Measurements from ENCODE around the gene NOTO. TPM values are rescaled to one million over a fixed set of nuclear protein-coding genes. Genes with fewer than 3 reads are reported as not detected.

NOTO gene
- total and polyA plus RNA-seq, 2 of the 8 experiments (the other 6 are each of a cell fraction or from before 2014, with no cell fraction given): 0.33 to 0.54 TPM

GRCh38 chr2:73249636-73250035 lies 47.3 kb downstream of the NOTO start:
- Histone ChIP-seq H3K36me3 (ENCODE audit: control insufficient read depth in 2 of 4, insufficient read depth in 4 of 4, low read length in 3 of 4) (peaks cover 58 to 99% (median 81%) of the 10 kb centered on the region in 4 experiments), H2BK15ac (ENCODE audit: low read length) (no peak overlapping the region), H3K27me3 (replicated peaks in 1 of 4; ENCODE audit: control insufficient read depth in 3 of 4, extremely low read depth in 1 of 4, insufficient read depth in 3 of 4, low read length in 3 of 4) (no peaks in the 10 kb centered on the region), H4K91ac (replicated peaks; ENCODE audit: insufficient read length, low read length) (no peak overlapping the region), H2BK12ac (ENCODE audit: low read depth, low read length) (no peak overlapping the region), H3K23ac (ENCODE audit: insufficient read length) (no peak overlapping the region), H2AFZ (ENCODE audit: low read length) (no peak overlapping the region), H2AK5ac (ENCODE audit: low read depth, low read length) (no peak overlapping the region), H4K5ac (ENCODE audit: insufficient read length, low read depth, low read length) (no peak overlapping the region), H3K56ac (replicated peaks; ENCODE audit: insufficient read length, low read depth, low read length) (no peak overlapping the region), H3K9ac (replicated peaks in 1 of 4; ENCODE audit: extremely low read depth in 1 of 4, low read depth in 3 of 4, low read length in 3 of 4) (no peak overlapping the region), H3K4me3 (ENCODE audit: extremely low read depth in 1 of 4, insufficient read depth in 2 of 4, low read depth in 3 of 4, low read length in 4 of 4) (no peak overlapping the region), H2BK20ac (ENCODE audit: low read length) (no peak overlapping the region), H4K20me1 (replicated peaks in 1 of 2; ENCODE audit: control insufficient read depth in 1 of 2, insufficient read depth in 2 of 2, low read length in 2 of 2) (peaks cover 7 to 18% of the 10 kb centered on the region in 2 experiments), H3K23me2 (ENCODE audit: low read depth, low read length) (no peaks in the 10 kb centered on the region), H3K14ac (ENCODE audit: insufficient read length) (no peak overlapping the region), H2BK5ac (ENCODE audit: low read depth, low read length) (no peak overlapping the region), H2BK120ac (replicated peaks; ENCODE audit: low read depth, low read length) (no peak overlapping the region), H3K79me2 (ENCODE audit: control insufficient read depth in 1 of 2, insufficient read depth in 2 of 2, low read length in 2 of 2) (no peaks in the 10 kb centered on the region), H3K4me1 (replicated peaks in 1 of 4; ENCODE audit: control insufficient read depth in 3 of 4, insufficient read depth in 4 of 4, low read length in 3 of 4) (no peaks in the 10 kb centered on the region), H3K79me1 (ENCODE audit: low read depth, low read length) (peaks cover 2% of the 10 kb centered on the region; the same call in 1 of the 2 replicates), H3K18ac (ENCODE audit: extremely low read depth, low read length) (no peak overlapping the region), H4K8ac (ENCODE audit: extremely low read depth, insufficient read depth, low read length) (no peak overlapping the region), H3K4ac (replicated peaks; ENCODE audit: insufficient read length, low read depth, low read length) (no peak overlapping the region), H3K27ac (ENCODE audit: low read depth, low read length) (no peak overlapping the region), H3K4me2 (ENCODE audit: insufficient read depth in 1 of 2, low read depth in 2 of 2, low read length in 2 of 2) (no peak overlapping the region), H3K9me3 (ENCODE audit: insufficient read depth in 2 of 2, low read depth in 1 of 2, low read length in 1 of 2) (no peaks in the 10 kb centered on the region)
- FAIRE-seq (no peak), DNase-seq (ENCODE audit: low read depth in 1 of 2, low spot score in 2 of 2) (no peak)
- WGBS, 2 experiments (ENCODE audit: extremely low coverage in 1 of 2, insufficient coverage in 1 of 2, insufficient read length in 1 of 2, insufficient replicate concordance in 2 of 2, low coverage in 1 of 2, low lambda C conversion rate in 2 of 2, missing lambda C conversion rate in 1 of 2): 90% methylated on average over 9 of the region's 9 CpGs; no CpG with 5 or more reads in 1 of the 2 experiments
- ChIA-PET CTCF (ENCODE audit: partially characterized antibody) (interaction anchor here (1.0 to 1.7 kb wide), 3 partner anchors 14 to 41 kb away, joined by 3 to 6 read pairs (median 3); no protein-coding TSS in a partner anchor), POLR2A (ENCODE audit: partially characterized antibody) (interaction anchor here (1.2 to 6.5 kb wide), 2 partner anchors 13 to 18 kb away, joined by 4 to 105 read pairs; partner anchors contain the start of genes CCT7 and PRADC1)
- no peak for TF ChIP-seq EP300 (IDR thresholded peaks at IDR 0.05; ENCODE audit: borderline replicate concordance in 1 of 2, low read depth in 2 of 2, low read length in 2 of 2)
- TF ChIP-seq POLR2AphosphoS5 (IDR thresholded peaks at IDR 0.05; ENCODE audit: low read depth, low read length): no peak
- TF ChIP-seq, protein P1, sequence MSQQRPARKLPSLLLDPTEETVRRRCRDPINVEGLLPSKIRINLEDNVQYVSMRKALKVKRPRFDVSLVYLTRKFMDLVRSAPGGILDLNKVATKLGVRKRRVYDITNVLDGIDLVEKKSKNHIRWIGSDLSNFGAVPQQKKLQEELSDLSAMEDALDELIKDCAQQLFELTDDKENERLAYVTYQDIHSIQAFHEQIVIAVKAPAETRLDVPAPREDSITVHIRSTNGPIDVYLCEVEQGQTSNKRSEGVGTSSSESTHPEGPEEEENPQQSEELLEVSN (IDR thresholded peaks at IDR 0.05): no peak
- no peak for TF ChIP-seq CHD2 (IDR thresholded peaks at IDR 0.05; ENCODE audit: low read length)

Data from H1 (cell line).